ENCODE measurements around the gene TMEM117.
"Not testable (repeated sequence)": the region's sequence is repeated elsewhere in the genome, so short reads cannot be mapped to it uniquely, and the experiment has no call there.

The TMEM117 gene

GRCh38 chr12:44159216-44159615 is 323.3 kb downstream of the TMEM117 start:
- no peak overlapping the region for H3K4me3 ChIP-seq (ENCODE audit: low read depth, low read length)
- TF ChIP-seq, protein P1, sequence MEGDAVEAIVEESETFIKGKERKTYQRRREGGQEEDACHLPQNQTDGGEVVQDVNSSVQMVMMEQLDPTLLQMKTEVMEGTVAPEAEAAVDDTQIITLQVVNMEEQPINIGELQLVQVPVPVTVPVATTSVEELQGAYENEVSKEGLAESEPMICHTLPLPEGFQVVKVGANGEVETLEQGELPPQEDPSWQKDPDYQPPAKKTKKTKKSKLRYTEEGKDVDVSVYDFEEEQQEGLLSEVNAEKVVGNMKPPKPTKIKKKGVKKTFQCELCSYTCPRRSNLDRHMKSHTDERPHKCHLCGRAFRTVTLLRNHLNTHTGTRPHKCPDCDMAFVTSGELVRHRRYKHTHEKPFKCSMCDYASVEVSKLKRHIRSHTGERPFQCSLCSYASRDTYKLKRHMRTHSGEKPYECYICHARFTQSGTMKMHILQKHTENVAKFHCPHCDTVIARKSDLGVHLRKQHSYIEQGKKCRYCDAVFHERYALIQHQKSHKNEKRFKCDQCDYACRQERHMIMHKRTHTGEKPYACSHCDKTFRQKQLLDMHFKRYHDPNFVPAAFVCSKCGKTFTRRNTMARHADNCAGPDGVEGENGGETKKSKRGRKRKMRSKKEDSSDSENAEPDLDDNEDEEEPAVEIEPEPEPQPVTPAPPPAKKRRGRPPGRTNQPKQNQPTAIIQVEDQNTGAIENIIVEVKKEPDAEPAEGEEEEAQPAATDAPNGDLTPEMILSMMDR (IDR thresholded peaks at IDR 0.05; ENCODE audit: low read depth, low read length, missing control alignments), result no peak
- no peak for DNase-seq (ENCODE audit: low read depth)

- no peak overlapping the region for H3K4me3 ChIP-seq (ENCODE audit: low read depth, low read length)
- TF ChIP-seq, protein P1 (IDR thresholded peaks at IDR 0.05; ENCODE audit: low read depth, low read length, missing control alignments), result no peak
- no peak for DNase-seq (ENCODE audit: low read depth)
Measured at GRCh38 chr12:44159862-44160261, 324.0 kb downstream of the TMEM117 start.

DNA sequence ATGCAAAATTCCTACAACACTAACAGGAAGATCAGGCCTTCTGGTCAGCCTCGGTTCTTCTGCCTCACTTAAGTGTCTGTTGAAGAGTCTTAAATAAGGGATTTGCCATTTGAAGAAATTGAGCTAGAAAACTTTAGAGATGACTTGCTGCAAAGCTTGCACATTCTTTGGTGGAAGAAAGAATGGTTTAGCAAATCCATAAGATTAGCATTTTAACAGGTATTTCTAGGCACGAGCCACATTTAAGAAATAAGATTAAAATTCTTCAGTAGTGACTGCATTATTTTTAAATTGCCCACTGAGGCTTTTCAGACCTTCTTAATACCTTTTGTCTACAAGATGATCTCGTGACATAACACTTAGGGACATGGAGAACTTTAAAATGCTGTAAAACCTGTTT is 327.1 kb downstream of the TMEM117 start:
- no peak overlapping the region for H3K4me3 ChIP-seq (ENCODE audit: low read depth, low read length)
- TF ChIP-seq, protein P1 (IDR thresholded peaks at IDR 0.05; ENCODE audit: low read depth, low read length, missing control alignments), result no peak
- DNase-seq (ENCODE audit: low read depth), result no peak

- TF ChIP-seq, protein P1 (IDR thresholded peaks at IDR 0.05; ENCODE audit: low read depth, low read length, missing control alignments), result no peak
- H3K4me3 ChIP-seq (ENCODE audit: low read depth, low read length), result no peak overlapping the region
- DNase-seq (ENCODE audit: low read depth), result no peak
Measured at GRCh38 chr12:44174053-44174452, 338.2 kb downstream of the TMEM117 start.

GRCh38 chr12:44184499-44185206 is 348.8 kb downstream of the TMEM117 start:
- TF ChIP-seq, protein P1 (IDR thresholded peaks at IDR 0.05; ENCODE audit: low read depth, low read length, missing control alignments), result no peak
- no peak overlapping the region for H3K4me3 ChIP-seq (ENCODE audit: low read depth, low read length)
- DNase-seq (ENCODE audit: low read depth), result peak; percentile 68

- TF ChIP-seq, protein P1 (IDR thresholded peaks at IDR 0.05; ENCODE audit: low read depth, low read length, missing control alignments), result no peak
- H3K4me3 ChIP-seq (ENCODE audit: low read depth, low read length), result no peak overlapping the region
- peak; percentile 56 for DNase-seq (ENCODE audit: low read depth)
Measured at GRCh38 chr12:44193281-44193680, 357.4 kb downstream of the TMEM117 start.

GRCh38 chr12:44195719-44196118 is 359.8 kb downstream of the TMEM117 start:
- not testable (repeated sequence) for H3K4me3 ChIP-seq (ENCODE audit: low read depth, low read length); DNase-seq (ENCODE audit: low read depth)

All from GM12864 (cell line).